Measurements from ENCODE around the gene S100A1.

- TF ChIP-seq, protein P1, sequence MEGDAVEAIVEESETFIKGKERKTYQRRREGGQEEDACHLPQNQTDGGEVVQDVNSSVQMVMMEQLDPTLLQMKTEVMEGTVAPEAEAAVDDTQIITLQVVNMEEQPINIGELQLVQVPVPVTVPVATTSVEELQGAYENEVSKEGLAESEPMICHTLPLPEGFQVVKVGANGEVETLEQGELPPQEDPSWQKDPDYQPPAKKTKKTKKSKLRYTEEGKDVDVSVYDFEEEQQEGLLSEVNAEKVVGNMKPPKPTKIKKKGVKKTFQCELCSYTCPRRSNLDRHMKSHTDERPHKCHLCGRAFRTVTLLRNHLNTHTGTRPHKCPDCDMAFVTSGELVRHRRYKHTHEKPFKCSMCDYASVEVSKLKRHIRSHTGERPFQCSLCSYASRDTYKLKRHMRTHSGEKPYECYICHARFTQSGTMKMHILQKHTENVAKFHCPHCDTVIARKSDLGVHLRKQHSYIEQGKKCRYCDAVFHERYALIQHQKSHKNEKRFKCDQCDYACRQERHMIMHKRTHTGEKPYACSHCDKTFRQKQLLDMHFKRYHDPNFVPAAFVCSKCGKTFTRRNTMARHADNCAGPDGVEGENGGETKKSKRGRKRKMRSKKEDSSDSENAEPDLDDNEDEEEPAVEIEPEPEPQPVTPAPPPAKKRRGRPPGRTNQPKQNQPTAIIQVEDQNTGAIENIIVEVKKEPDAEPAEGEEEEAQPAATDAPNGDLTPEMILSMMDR (conservative IDR thresholded peaks at IDR 0.05), result no peak
- no peak for TF ChIP-seq EZH2 (IDR thresholded peaks at IDR 0.05; ENCODE audit: low read depth)
Observed at GRCh38 chr1:153643100-153643499, 14.9 kb downstream of the S100A1 start.

Data from PC-9 (cell line).